HTR-8/SVneo (cell line): ENCODE measurements around the gene DOCK7.

ENCODE experiments used
- DNase-seq: peaks from one replicate; pipeline ENCODE4 v3.0.0; 2011; ENCODE audit warnings: low spot score, mixed read lengths; ENCODE audit not compliant: insufficient read length
- FAIRE-seq: peaks from 2 replicates; lab custom pipeline; 2011; peaks lifted over from hg19 to GRCh38; lab: Jason Lieb, UNC

DOCK7 gene

GRCh38 chr1:62433861-62434617 is 254.1 kb downstream of the DOCK7 start:
- FAIRE-seq (no peak), DNase-seq (no peak)

DNA sequence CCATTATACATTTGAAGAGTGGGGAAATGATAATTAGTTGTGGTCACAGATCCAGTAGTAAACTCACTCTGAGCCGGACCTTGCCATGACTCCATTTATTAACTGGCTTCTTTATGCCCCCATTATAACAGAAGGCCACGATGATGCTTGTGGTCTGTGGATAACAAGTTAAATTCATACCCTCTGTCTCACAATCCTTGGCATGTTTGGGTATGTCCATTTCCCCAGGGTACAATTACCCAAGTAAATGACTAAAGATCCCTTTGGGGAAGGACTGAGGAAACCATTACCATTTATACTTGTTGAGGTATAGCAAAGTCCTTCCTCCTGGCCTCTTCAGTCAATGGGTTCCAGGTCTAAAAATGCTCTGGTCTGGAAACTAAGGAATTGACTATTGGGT is 258.6 kb downstream of the DOCK7 start:
- no peak for FAIRE-seq
- no peak for DNase-seq

GRCh38 chr1:62428351-62428750 is 259.8 kb downstream of the DOCK7 start:
- FAIRE-seq (no peak), DNase-seq (no peak)

GRCh38 chr1:62426794-62427193 is 261.4 kb downstream of the DOCK7 start:
- FAIRE-seq (no peak), DNase-seq (no peak)

- DNase-seq (no peak), FAIRE-seq (no peak)
Measured at GRCh38 chr1:62426237-62426636, 261.9 kb downstream of the DOCK7 start.

DNA sequence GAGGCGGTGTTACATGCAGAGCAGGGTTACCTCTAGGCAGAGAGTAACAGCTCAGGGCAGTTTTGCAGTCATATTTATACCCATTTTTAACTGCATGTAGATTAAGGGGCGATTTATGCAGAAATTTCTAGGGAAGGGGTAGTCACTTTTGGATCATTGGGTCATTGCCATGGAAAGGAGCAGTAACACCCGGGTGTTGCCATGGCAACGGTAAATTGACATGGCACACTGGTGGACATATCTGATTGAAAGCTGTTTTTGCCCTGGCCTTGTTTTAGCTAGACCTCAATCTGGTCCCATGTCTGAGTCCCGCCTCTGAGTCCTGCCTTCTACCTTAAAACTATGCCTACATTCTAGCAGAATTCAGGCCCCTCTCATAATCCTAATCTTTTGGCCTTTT is 263.1 kb downstream of the DOCK7 start:
- no peak for FAIRE-seq

DNA sequence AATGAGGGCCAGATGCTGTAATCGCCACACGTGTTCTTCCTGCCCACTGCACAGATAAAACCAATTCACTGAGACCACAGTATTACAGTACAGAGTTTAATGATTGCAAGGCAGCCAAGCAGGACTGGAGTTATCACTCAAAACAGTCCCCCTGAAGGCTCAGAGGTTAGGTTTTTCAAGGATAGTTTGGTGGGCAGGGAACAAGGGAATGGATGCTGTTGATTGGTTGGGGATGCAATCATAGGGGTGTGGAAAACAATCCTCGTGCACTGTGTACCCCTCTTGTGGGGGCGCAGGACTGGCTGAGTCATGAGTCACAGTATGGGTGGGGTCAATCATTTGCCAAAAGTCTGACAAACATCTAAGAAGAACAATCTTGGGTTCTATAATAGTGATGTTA is 263.8 kb downstream of the DOCK7 start:
- FAIRE-seq = peak; percentile 83

More for the DNA sequence above, 263.1 kb downstream of the DOCK7 start:
- no peak for DNase-seq

DNA sequence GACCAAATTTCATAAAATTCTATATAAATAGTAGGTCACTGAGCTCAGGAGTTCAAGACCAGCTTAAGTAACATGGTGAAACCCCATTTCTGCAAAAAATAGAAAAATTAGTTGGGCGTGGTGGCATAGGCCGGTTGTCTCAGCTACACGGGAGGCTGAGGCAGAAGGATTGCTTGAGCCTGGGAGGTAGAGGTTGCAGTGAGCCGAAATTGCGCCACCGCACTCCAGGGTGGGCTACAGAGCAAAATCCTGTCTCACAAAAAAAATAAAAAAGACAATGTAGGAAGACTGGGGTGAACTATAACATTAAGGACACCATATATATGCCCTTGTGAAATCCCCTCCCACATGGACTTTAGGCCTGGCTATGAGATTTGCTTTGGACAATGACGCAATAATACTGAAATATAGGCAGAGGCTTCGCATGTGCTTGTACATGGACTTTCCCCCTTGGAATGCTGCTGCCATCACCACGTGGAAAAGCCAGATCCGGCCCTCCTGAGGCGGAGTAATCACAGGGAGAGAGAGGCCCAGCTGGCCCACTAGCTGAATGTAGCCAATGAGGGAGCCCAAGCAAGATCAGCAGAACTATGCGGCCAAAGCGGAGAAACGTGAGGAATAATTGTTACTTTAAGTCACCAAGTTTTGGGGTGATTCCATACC is 264.5 kb downstream of the DOCK7 start:
- no peak for FAIRE-seq
- DNase-seq = no peak

More for the DNA sequence above, 263.8 kb downstream of the DOCK7 start:
- DNase-seq = no peak

DNA sequence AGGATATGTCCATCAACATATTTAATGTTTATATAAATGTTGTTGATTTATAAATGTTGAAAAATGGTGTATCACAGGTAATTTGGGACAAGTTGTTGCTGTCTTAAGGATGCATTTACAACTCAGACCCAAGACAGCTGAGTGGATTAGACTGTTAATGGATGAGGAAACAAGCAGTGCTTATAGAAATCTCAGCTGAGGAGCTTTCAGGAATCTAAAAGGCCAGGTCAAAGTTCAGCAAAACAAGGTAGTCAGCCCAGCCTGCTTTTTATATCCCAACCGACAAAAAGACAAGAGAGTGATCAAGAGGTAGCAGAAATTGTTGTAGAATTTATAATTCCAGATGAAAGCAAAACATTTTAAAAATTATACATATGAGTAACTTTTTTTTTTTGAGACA is 268.0 kb downstream of the DOCK7 start:
- DNase-seq = no peak
- no peak for FAIRE-seq

GRCh38 chr1:62417351-62417999 is 270.7 kb downstream of the DOCK7 start:
- DNase-seq (no peak), FAIRE-seq (no peak)

- DNase-seq = no peak
- FAIRE-seq = no peak
Measured at GRCh38 chr1:62415687-62416086, 272.5 kb downstream of the DOCK7 start.

- peak; percentile 42 for DNase-seq
- FAIRE-seq = no peak
Measured at GRCh38 chr1:62407398-62408009, 280.7 kb downstream of the DOCK7 start.

DNA sequence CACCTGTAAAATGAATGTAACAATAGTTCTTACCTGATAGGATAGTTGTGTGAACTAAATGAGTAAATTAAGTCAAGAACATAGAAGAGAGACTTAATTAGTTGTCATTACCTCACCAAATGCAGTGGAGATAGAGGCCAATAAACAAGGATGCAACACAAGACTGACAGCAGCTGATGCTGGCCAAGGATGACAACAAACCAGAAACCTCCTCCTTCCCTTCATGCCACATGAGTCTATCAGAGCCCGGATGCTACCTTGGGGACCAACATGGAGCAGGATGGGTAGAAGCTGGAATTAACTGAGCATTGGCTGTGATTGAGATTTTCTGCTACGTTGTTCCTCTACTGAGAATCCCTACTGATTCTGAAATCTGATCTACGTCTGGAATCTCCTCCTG is 281.6 kb downstream of the DOCK7 start:
- no peak for FAIRE-seq

GRCh38 chr1:62405247-62405646 is 282.9 kb downstream of the DOCK7 start:
- DNase-seq (no peak), FAIRE-seq (no peak)

More for the DNA sequence above, 281.6 kb downstream of the DOCK7 start:
- DNase-seq = no peak
